ENCODE results near the gene CLNK.

The CLNK gene

DNA sequence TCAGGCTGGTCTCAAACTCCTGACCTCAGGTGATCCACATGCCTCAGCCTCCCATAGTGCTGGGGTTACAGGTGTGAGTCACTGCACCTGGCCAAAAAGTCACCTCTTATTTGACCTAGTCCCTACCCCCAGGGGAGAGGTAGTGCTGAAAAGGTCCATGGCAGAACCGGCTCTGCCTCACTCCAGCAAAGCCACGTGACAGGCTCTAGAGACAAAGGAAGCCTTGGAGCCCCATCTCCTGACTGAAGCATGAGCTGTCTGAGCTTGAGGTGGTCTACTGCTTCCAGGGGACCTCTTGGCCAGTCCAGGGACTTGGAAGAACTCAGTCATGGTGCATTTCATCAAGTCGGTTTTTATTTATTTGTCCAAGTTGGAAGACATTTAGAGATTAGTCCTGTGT is 174.8 kb downstream of the CLNK start:
- H2BK5ac ChIP-seq (ENCODE audit: low read length) = no peak overlapping the region
- no peak overlapping the region for H2AK5ac ChIP-seq (ENCODE audit: low read length)
- no peak overlapping the region for H3K4me3 ChIP-seq (ENCODE audit: low read length)
- no peak for DNase-seq
- no peak overlapping the region for H2BK15ac ChIP-seq (replicated peaks; ENCODE audit: low read depth)
- H3K4me1 ChIP-seq (ENCODE audit: control insufficient read depth, low read depth, low read length) = no peaks in the 10 kb centered on the region
- H3K27ac ChIP-seq (ENCODE audit: low read depth, low read length) = no peak overlapping the region
- no peaks in the 10 kb centered on the region for H3K79me2 ChIP-seq (ENCODE audit: control insufficient read depth, insufficient read depth, low read length)
- no peak overlapping the region for H3K9ac ChIP-seq (ENCODE audit: low read length)
- H3K4ac ChIP-seq (ENCODE audit: low read depth, low read length) = no peak overlapping the region
- H3K79me1 ChIP-seq (ENCODE audit: low read length) = no peaks in the 10 kb centered on the region
- no peak overlapping the region for H2BK120ac ChIP-seq (ENCODE audit: low read depth, low read length)
- no peak overlapping the region for H4K5ac ChIP-seq (ENCODE audit: low read length)
- WGBS (ENCODE audit: extremely low coverage, insufficient coverage, low lambda C conversion rate) = no CpG with 5 or more reads among the region's 3 CpGs
- no peaks in the 10 kb centered on the region for H3K36me3 ChIP-seq (ENCODE audit: control insufficient read depth, insufficient read depth, low read length)
- no peak overlapping the region for H3K56ac ChIP-seq (ENCODE audit: low read length)
- no peak overlapping the region for H3K4me2 ChIP-seq (ENCODE audit: low read length)
- H3K18ac ChIP-seq (ENCODE audit: low read length) = no peak overlapping the region
- H3K27me3 ChIP-seq (ENCODE audit: insufficient read depth, low read length, poor library complexity) = no peaks in the 10 kb centered on the region
- no peak overlapping the region for H4K8ac ChIP-seq (ENCODE audit: low read depth, low read length)
- H3K23ac ChIP-seq (ENCODE audit: low read length) = no peak overlapping the region

DNA sequence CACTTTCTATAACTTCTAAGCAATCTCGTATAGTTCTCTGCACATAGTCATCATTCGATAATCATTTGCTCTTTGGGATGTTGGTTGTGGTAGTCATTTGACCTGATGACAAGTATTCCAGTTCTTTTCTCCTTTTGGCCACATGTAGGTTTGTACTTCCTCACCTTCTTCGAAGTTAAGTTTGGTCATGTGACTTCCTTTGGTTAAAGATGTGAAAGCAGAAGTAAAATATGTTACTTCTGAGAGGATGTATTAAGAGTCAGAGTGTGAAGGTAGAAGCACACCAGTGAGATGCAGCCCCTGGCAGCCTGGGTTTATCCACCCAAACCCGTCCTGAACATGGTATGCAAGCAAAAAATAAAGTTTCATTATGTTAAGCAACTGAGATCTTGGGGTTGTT is 178.5 kb downstream of the CLNK start:
- WGBS (ENCODE audit: extremely low coverage, insufficient coverage, low lambda C conversion rate) = no CpG with 5 or more reads among the region's 4 CpGs
- Histone ChIP-seq H3K27ac (ENCODE audit: low read depth, low read length) (no peak overlapping the region), H4K8ac (ENCODE audit: low read depth, low read length) (no peak overlapping the region), H3K9ac (ENCODE audit: low read length) (no peak overlapping the region), H2BK5ac (ENCODE audit: low read length) (no peak overlapping the region), H2BK120ac (ENCODE audit: low read depth, low read length) (no peak overlapping the region), H4K5ac (ENCODE audit: low read length) (no peak overlapping the region), H3K4me1 (ENCODE audit: control insufficient read depth, low read depth, low read length) (no peaks in the 10 kb centered on the region), H3K4me2 (ENCODE audit: low read length) (no peak overlapping the region), H3K36me3 (ENCODE audit: control insufficient read depth, insufficient read depth, low read length) (no peaks in the 10 kb centered on the region), H3K4me3 (ENCODE audit: low read length) (no peak overlapping the region), H2BK15ac (replicated peaks; ENCODE audit: low read depth) (no peak overlapping the region), H3K79me1 (ENCODE audit: low read length) (no peaks in the 10 kb centered on the region), H3K18ac (ENCODE audit: low read length) (no peak overlapping the region), H3K23ac (ENCODE audit: low read length) (no peak overlapping the region), H3K79me2 (ENCODE audit: control insufficient read depth, insufficient read depth, low read length) (no peaks in the 10 kb centered on the region), H3K27me3 (ENCODE audit: insufficient read depth, low read length, poor library complexity) (no peaks in the 10 kb centered on the region), H3K56ac (ENCODE audit: low read length) (no peak overlapping the region), H3K4ac (ENCODE audit: low read depth, low read length) (no peak overlapping the region), H2AK5ac (ENCODE audit: low read length) (no peak overlapping the region)
- no peak for DNase-seq

DNA sequence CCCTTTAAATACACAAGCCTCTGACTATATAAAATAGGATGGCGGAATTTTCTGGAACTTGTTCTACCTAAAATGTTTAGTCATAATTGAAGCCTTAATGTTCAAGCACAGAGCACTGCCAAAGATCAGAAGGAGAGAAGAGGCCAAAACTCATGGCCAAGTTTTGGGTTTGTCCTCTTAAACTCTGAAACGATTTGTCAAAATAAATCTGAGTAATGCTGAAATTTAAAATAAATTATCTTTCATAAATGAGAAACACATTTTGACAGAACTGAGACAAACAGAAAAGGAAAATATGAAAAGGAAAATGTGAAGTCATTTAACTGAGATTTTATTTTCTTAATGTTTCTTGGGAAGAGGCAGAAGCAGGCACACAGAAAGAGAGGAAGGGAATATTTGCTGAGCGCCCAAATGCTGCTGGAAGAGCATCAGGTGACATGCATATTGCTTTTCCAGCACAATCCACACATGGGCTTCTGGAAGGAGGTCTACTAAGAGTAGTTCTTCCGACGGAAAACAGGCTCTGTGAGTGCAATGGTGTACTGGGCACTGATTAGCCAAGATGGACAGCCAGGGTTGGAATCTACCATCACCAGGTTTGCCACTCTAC is 179.9 kb downstream of the CLNK start:
- no peak overlapping the region for H2BK5ac ChIP-seq (ENCODE audit: low read length)

DNA sequence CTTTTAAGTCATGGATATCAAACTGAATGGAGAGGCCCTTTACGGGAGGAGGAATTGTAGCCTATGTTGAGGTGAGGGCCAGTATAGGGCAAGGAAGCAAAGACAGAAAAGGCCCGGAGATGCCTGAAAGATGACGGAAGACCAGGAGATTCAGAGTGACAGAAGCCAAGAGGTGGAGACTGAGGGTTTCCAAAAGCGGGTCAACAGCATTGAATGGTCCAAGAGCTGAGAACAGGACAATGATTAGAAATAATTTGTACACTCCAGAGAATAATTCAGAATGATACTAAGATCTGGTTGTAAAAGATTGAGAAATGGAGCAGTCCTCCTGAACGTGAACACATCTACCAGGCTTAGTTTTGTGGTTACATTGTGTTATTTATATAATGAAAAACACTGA is 181.9 kb downstream of the CLNK start:
- Histone ChIP-seq H2BK5ac (ENCODE audit: low read length) (no peak overlapping the region), H2BK120ac (ENCODE audit: low read depth, low read length) (no peak overlapping the region), H4K5ac (ENCODE audit: low read length) (no peak overlapping the region), H3K79me1 (ENCODE audit: low read length) (no peaks in the 10 kb centered on the region), H3K4me2 (ENCODE audit: low read length) (no peak overlapping the region), H4K8ac (ENCODE audit: low read depth, low read length) (no peak overlapping the region), H3K4ac (ENCODE audit: low read depth, low read length) (no peak overlapping the region), H3K27ac (ENCODE audit: low read depth, low read length) (no peak overlapping the region), H3K27me3 (ENCODE audit: insufficient read depth, low read length, poor library complexity) (no peaks in the 10 kb centered on the region), H3K36me3 (ENCODE audit: control insufficient read depth, insufficient read depth, low read length) (no peaks in the 10 kb centered on the region), H3K4me3 (ENCODE audit: low read length) (no peak overlapping the region), H2BK15ac (replicated peaks; ENCODE audit: low read depth) (no peak overlapping the region), H3K23ac (ENCODE audit: low read length) (no peak overlapping the region), H3K18ac (ENCODE audit: low read length) (no peak overlapping the region), H3K56ac (ENCODE audit: low read length) (no peak overlapping the region), H3K4me1 (ENCODE audit: control insufficient read depth, low read depth, low read length) (peaks cover 2% of the 10 kb centered on the region), H3K79me2 (ENCODE audit: control insufficient read depth, insufficient read depth, low read length) (no peaks in the 10 kb centered on the region), H3K9ac (ENCODE audit: low read length) (no peak overlapping the region), H2AK5ac (ENCODE audit: low read length) (no peak overlapping the region)
- no peak for DNase-seq
- WGBS (ENCODE audit: extremely low coverage, insufficient coverage, low lambda C conversion rate) = no CpG with 5 or more reads among the region's 5 CpGs

More for the DNA sequence above, 179.9 kb downstream of the CLNK start:
- no CpG with 5 or more reads among the region's 5 CpGs for WGBS (ENCODE audit: extremely low coverage, insufficient coverage, low lambda C conversion rate)
- peaks cover 2% of the 10 kb centered on the region for H3K4me1 ChIP-seq (ENCODE audit: control insufficient read depth, low read depth, low read length)
- no peak overlapping the region for H3K23ac ChIP-seq (ENCODE audit: low read length)
- no peaks in the 10 kb centered on the region for H3K36me3 ChIP-seq (ENCODE audit: control insufficient read depth, insufficient read depth, low read length)
- H3K18ac ChIP-seq (ENCODE audit: low read length) = no peak overlapping the region
- no peak overlapping the region for H2BK120ac ChIP-seq (ENCODE audit: low read depth, low read length)
- H3K27ac ChIP-seq (ENCODE audit: low read depth, low read length) = no peak overlapping the region
- H3K4me2 ChIP-seq (ENCODE audit: low read length) = no peak overlapping the region
- H3K9ac ChIP-seq (ENCODE audit: low read length) = no peak overlapping the region
- no peak overlapping the region for H3K4ac ChIP-seq (ENCODE audit: low read depth, low read length)
- H3K79me1 ChIP-seq (ENCODE audit: low read length) = no peaks in the 10 kb centered on the region
- no peak overlapping the region for H2AK5ac ChIP-seq (ENCODE audit: low read length)
- H3K79me2 ChIP-seq (ENCODE audit: control insufficient read depth, insufficient read depth, low read length) = no peaks in the 10 kb centered on the region
- no peak overlapping the region for H2BK15ac ChIP-seq (replicated peaks; ENCODE audit: low read depth)
- no peak overlapping the region for H3K4me3 ChIP-seq (ENCODE audit: low read length)
- no peaks in the 10 kb centered on the region for H3K27me3 ChIP-seq (ENCODE audit: insufficient read depth, low read length, poor library complexity)
- H4K8ac ChIP-seq (ENCODE audit: low read depth, low read length) = no peak overlapping the region
- no peak for DNase-seq
- H3K56ac ChIP-seq (ENCODE audit: low read length) = no peak overlapping the region
- H4K5ac ChIP-seq (ENCODE audit: low read length) = no peak overlapping the region

DNA sequence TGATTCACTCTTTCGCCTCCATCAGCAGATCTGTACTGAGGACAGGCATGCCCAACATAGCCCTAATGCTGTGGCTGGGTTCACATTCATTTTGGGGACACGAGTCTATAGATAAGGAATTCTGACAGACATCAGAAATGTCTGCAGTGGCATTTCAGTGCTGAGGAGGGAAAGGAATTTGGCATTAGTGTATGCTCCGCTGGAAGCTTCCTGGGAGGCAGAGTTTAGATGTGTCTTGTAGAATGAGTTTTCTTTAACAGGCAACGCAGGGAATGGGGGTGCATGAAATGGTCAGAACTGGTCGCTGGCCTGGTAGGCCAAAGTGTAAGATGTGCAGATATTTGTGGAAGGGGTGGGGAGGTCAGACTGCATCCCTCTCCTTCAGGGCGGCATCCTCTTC is 183.8 kb downstream of the CLNK start:
- no peak overlapping the region for H2AK5ac ChIP-seq (ENCODE audit: low read length)
- no peak overlapping the region for H3K23ac ChIP-seq (ENCODE audit: low read length)
- no peak overlapping the region for H2BK15ac ChIP-seq (replicated peaks; ENCODE audit: low read depth)
- H3K4ac ChIP-seq (ENCODE audit: low read depth, low read length) = no peak overlapping the region
- H4K8ac ChIP-seq (ENCODE audit: low read depth, low read length) = no peak overlapping the region
- H3K18ac ChIP-seq (ENCODE audit: low read length) = no peak overlapping the region
- no peak overlapping the region for H3K56ac ChIP-seq (ENCODE audit: low read length)
- no peak for DNase-seq
- H2BK5ac ChIP-seq (ENCODE audit: low read length) = no peak overlapping the region
- H3K79me1 ChIP-seq (ENCODE audit: low read length) = no peaks in the 10 kb centered on the region
- no peaks in the 10 kb centered on the region for H3K79me2 ChIP-seq (ENCODE audit: control insufficient read depth, insufficient read depth, low read length)
- no peak overlapping the region for H4K5ac ChIP-seq (ENCODE audit: low read length)
- H3K4me1 ChIP-seq (ENCODE audit: control insufficient read depth, low read depth, low read length) = peaks cover 12% of the 10 kb centered on the region
- no peak overlapping the region for H3K27ac ChIP-seq (ENCODE audit: low read depth, low read length)
- H3K36me3 ChIP-seq (ENCODE audit: control insufficient read depth, insufficient read depth, low read length) = no peaks in the 10 kb centered on the region
- H2BK120ac ChIP-seq (ENCODE audit: low read depth, low read length) = no peak overlapping the region
- no peak overlapping the region for H3K4me3 ChIP-seq (ENCODE audit: low read length)
- no peak overlapping the region for H3K9ac ChIP-seq (ENCODE audit: low read length)
- no peaks in the 10 kb centered on the region for H3K27me3 ChIP-seq (ENCODE audit: insufficient read depth, low read length, poor library complexity)
- WGBS (ENCODE audit: extremely low coverage, insufficient coverage, low lambda C conversion rate) = no CpG with 5 or more reads among the region's 6 CpGs
- no peak overlapping the region for H3K4me2 ChIP-seq (ENCODE audit: low read length)

DNA sequence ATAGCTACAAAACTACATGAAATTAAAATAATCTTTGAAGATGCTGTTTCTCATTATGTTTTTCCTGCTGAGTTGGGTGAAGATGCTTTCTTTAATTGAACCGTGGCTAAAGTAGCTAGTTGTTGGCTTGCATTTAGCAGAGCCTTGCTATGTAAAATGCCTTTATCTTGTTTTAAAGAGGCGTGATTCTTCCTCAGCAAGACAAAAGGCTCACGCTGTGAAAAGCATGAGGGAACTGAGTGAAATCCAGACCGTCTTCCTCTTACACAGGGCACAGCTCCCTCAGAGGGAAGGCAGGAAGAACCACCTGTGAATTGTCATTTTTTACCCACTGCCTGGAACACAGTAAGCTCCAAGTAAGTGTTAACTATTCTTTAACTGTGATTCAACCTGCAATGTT is 188.4 kb downstream of the CLNK start:
- Histone ChIP-seq H3K4me1 (ENCODE audit: control insufficient read depth, low read depth, low read length) (peaks cover 16% of the 10 kb centered on the region), H3K9ac (ENCODE audit: low read length) (no peak overlapping the region), H2BK15ac (replicated peaks; ENCODE audit: low read depth) (no peak overlapping the region), H3K27ac (ENCODE audit: low read depth, low read length) (peak overlapping the region; percentile 58), H2BK120ac (ENCODE audit: low read depth, low read length) (no peak overlapping the region), H3K4me3 (ENCODE audit: low read length) (no peak overlapping the region), H3K4ac (ENCODE audit: low read depth, low read length) (no peak overlapping the region), H3K56ac (ENCODE audit: low read length) (no peak overlapping the region), H3K79me2 (ENCODE audit: control insufficient read depth, insufficient read depth, low read length) (no peaks in the 10 kb centered on the region), H2BK5ac (ENCODE audit: low read length) (no peak overlapping the region), H3K36me3 (ENCODE audit: control insufficient read depth, insufficient read depth, low read length) (no peaks in the 10 kb centered on the region), H3K4me2 (ENCODE audit: low read length) (no peak overlapping the region), H4K5ac (ENCODE audit: low read length) (no peak overlapping the region), H4K8ac (ENCODE audit: low read depth, low read length) (no peak overlapping the region), H3K79me1 (ENCODE audit: low read length) (no peaks in the 10 kb centered on the region), H3K18ac (ENCODE audit: low read length) (no peak overlapping the region), H2AK5ac (ENCODE audit: low read length) (no peak overlapping the region), H3K27me3 (ENCODE audit: insufficient read depth, low read length, poor library complexity) (no peaks in the 10 kb centered on the region), H3K23ac (ENCODE audit: low read length) (no peak overlapping the region)
- peak; percentile 96 for DNase-seq
- WGBS (ENCODE audit: extremely low coverage, insufficient coverage, low lambda C conversion rate) = no CpG with 5 or more reads among the region's 4 CpGs

Measured in mesendoderm (in vitro differentiated cells).